Stimulated activated naive B cell treated with anti-CD40 and anti-IgM and Interleukin-4, amounts not matched to agents 10 μg/mL and 1 μg/mL and 100 μg/mL, for 72 hours (primary cell): ENCODE data around the gene PIGO.

Source experiments
- ATAC-seq, 2 donors: fragments of 150-1000 bp; cut with Tn5 transposase; replicated peaks; 2 replicates each; pipeline ENCODE4 v1.10.0; 2021; ENCODE audit warnings: moderate library complexity in 1 of 2
- DNase-seq: peaks from one replicate; pipeline ENCODE4 v3.0.0; 2021
- H3K27ac Mint-ChIP-seq: one replicate; pipeline ENCODE4 v1.8.0; 2022; ENCODE audit warnings: mild to moderate bottlenecking, mixed read lengths
- H3K27me3 Mint-ChIP-seq, 2 donors: one replicate each; pipeline ENCODE4 v1.8.0; 2022; ENCODE audit warnings: mixed read lengths in 2 of 2
- H3K36me3 Mint-ChIP-seq, 2 donors: one replicate each; pipeline ENCODE4 v1.8.0; 2022; ENCODE audit warnings: mixed read lengths in 2 of 2, mild to moderate bottlenecking in 1 of 2
- H3K4me1 Mint-ChIP-seq, 2 donors: one replicate each; pipeline ENCODE4 v1.8.0; 2022; ENCODE audit warnings: mixed read lengths in 2 of 2, mild to moderate bottlenecking in 1 of 2
- H3K4me3 Mint-ChIP-seq, 2 donors: one replicate each; pipeline ENCODE4 v1.8.0; 2022; ENCODE audit warnings: mild to moderate bottlenecking in 2 of 2, mixed read lengths in 2 of 2, moderate library complexity in 1 of 2
- H3K9me3 Mint-ChIP-seq, 2 donors: one replicate each; pipeline ENCODE4 v1.8.0; 2022; ENCODE audit warnings: mixed read lengths in 2 of 2, mild to moderate bottlenecking in 1 of 2

Gene PIGO

GRCh38 chr9:35111001-35111933 is 14.9 kb upstream of the PIGO start:
- H3K27ac Mint-ChIP-seq: peak overlapping the region; percentile 92
- peaks cover 40 to 68% of the 10 kb centered on the region in 2 donors for H3K4me1 Mint-ChIP-seq
- no peaks in the 10 kb centered on the region for H3K9me3 Mint-ChIP-seq
- H3K27me3 Mint-ChIP-seq: no peaks in the 10 kb centered on the region
- ATAC-seq (peak; percentile 69 to 80), DNase-seq (peak; percentile 95)
- peaks cover 6 to 15% of the 10 kb centered on the region in 2 donors for H3K36me3 Mint-ChIP-seq
- H3K4me3 Mint-ChIP-seq: peak overlapping the region; percentile 84 to 86

- Mint-ChIP-seq H3K9me3 (no peaks in the 10 kb centered on the region), H3K27ac (no peak overlapping the region), H3K4me3 (peak overlapping the region; percentile 84 to 86), H3K27me3 (no peaks in the 10 kb centered on the region), H3K4me1 (peaks cover 34 to 59% of the 10 kb centered on the region in 2 donors), H3K36me3 (peaks cover 14 to 24% of the 10 kb centered on the region in 2 donors)
- ATAC-seq: no peak
- no peak for DNase-seq
These were observed 14.0 kb upstream of the PIGO start for GRCh38 chr9:35110327-35110761.

GRCh38 chr9:35108946-35109575 is 12.7 kb upstream of the PIGO start:
- Mint-ChIP-seq H3K27ac (no peak overlapping the region), H3K9me3 (no peaks in the 10 kb centered on the region), H3K36me3 (peaks cover 17 to 33% of the 10 kb centered on the region in 2 donors), H3K27me3 (no peaks in the 10 kb centered on the region), H3K4me1 (peaks cover 26 to 50% of the 10 kb centered on the region in 2 donors), H3K4me3 (no peak overlapping the region)
- DNase-seq: no peak
- ATAC-seq: no peak

GRCh38 chr9:35108461-35108860 is 12.1 kb upstream of the PIGO start:
- no peak for DNase-seq
- no peak for ATAC-seq
- Mint-ChIP-seq H3K36me3 (peaks cover 17 to 28% of the 10 kb centered on the region in 2 donors), H3K9me3 (no peaks in the 10 kb centered on the region), H3K27me3 (no peaks in the 10 kb centered on the region), H3K4me3 (no peak overlapping the region), H3K4me1 (peaks cover 25 to 50% of the 10 kb centered on the region in 2 donors), H3K27ac (no peak overlapping the region)

- Mint-ChIP-seq H3K27ac (no peak overlapping the region), H3K9me3 (no peaks in the 10 kb centered on the region), H3K27me3 (no peaks in the 10 kb centered on the region), H3K4me3 (no peak overlapping the region), H3K36me3 (peaks cover 20 to 33% of the 10 kb centered on the region in 2 donors), H3K4me1 (peaks cover 26 to 54% of the 10 kb centered on the region in 2 donors)
- ATAC-seq (no peak), DNase-seq (no peak)
These were observed 11.2 kb upstream of the PIGO start for GRCh38 chr9:35107297-35108290.

- H3K36me3 Mint-ChIP-seq: peaks cover 24 to 40% of the 10 kb centered on the region in 2 donors
- peaks cover 29 to 53% of the 10 kb centered on the region in 2 donors for H3K4me1 Mint-ChIP-seq
- no peak overlapping the region for H3K27ac Mint-ChIP-seq
- DNase-seq (no peak), ATAC-seq (no peak)
- no peaks in the 10 kb centered on the region for H3K27me3 Mint-ChIP-seq
- H3K9me3 Mint-ChIP-seq: no peaks in the 10 kb centered on the region
- no peak overlapping the region for H3K4me3 Mint-ChIP-seq
These were observed 9.9 kb upstream of the PIGO start for GRCh38 chr9:35106343-35106730.

- Mint-ChIP-seq H3K36me3 (peaks cover 30 to 46% of the 10 kb centered on the region in 2 donors), H3K27ac (no peak overlapping the region)
- no peak for DNase-seq
These were observed 9.4 kb upstream of the PIGO start for GRCh38 chr9:35105571-35106342.

GRCh38 chr9:35105126-35105525 is 8.7 kb upstream of the PIGO start:
- Mint-ChIP-seq H3K27ac (no peak overlapping the region), H3K9me3 (no peaks in the 10 kb centered on the region), H3K4me1 (peaks cover 31 to 53% of the 10 kb centered on the region in 2 donors), H3K27me3 (no peaks in the 10 kb centered on the region), H3K36me3 (peaks cover 35 to 52% of the 10 kb centered on the region in 2 donors), H3K4me3 (no peak overlapping the region)
- ATAC-seq (no peak), DNase-seq (no peak)

More at GRCh38 chr9:35105571-35106342, 9.4 kb upstream of the PIGO start:
- no peaks in the 10 kb centered on the region for H3K27me3 Mint-ChIP-seq
- H3K4me3 Mint-ChIP-seq: no peak overlapping the region
- ATAC-seq: no peak
- H3K9me3 Mint-ChIP-seq: no peaks in the 10 kb centered on the region
- H3K4me1 Mint-ChIP-seq: peaks cover 31 to 53% of the 10 kb centered on the region in 2 donors

GRCh38 chr9:35104586-35104985 is 8.2 kb upstream of the PIGO start:
- H3K4me1 Mint-ChIP-seq: peaks cover 34 to 53% of the 10 kb centered on the region in 2 donors
- H3K9me3 Mint-ChIP-seq: no peaks in the 10 kb centered on the region
- H3K27me3 Mint-ChIP-seq: no peaks in the 10 kb centered on the region
- ATAC-seq: no peak
- H3K4me3 Mint-ChIP-seq: no peak overlapping the region
- DNase-seq: no peak
- H3K36me3 Mint-ChIP-seq: peaks cover 38 to 58% of the 10 kb centered on the region in 2 donors
- peak overlapping the region; percentile 31 for H3K27ac Mint-ChIP-seq

GRCh38 chr9:35103660-35104191 is 7.3 kb upstream of the PIGO start:
- Mint-ChIP-seq H3K9me3 (no peaks in the 10 kb centered on the region), H3K36me3 (peaks cover 38 to 66% of the 10 kb centered on the region in 2 donors), H3K27ac (peak overlapping the region; percentile 99), H3K4me3 (peak overlapping the region; percentile 94 to 99), H3K4me1 (peaks cover 37 to 47% of the 10 kb centered on the region in 2 donors), H3K27me3 (no peaks in the 10 kb centered on the region)
- ATAC-seq (peak in 1 of 2 donors; percentile 6), DNase-seq (no peak)

- ATAC-seq: peak; percentile 98 to 100
- Mint-ChIP-seq H3K9me3 (no peaks in the 10 kb centered on the region), H3K27ac (peak within 1 kb of the TSS; percentile 99), H3K4me3 (peak within 1 kb of the TSS; percentile 94 to 99), H3K27me3 (no peaks in the 10 kb centered on the region), H3K36me3 (peaks cover 38 to 64% of the 10 kb centered on the region in 2 donors), H3K4me1 (peaks cover 37 to 47% of the 10 kb centered on the region in 2 donors)
- peak; percentile 91 for DNase-seq
These were observed 6.6 kb upstream of the PIGO start, which contains the start of gene STOML2 for GRCh38 chr9:35102769-35103659. Gene STOML2, minus strand, starts transcription at chr9:35103131. Its CDS starts 37 bp downstream, at chr9:35103094.

GRCh38 chr9:35102465-35102768 is 6.0 kb upstream of the PIGO start:
- peak in 1 of 2 donors; percentile 2 for ATAC-seq
- Mint-ChIP-seq H3K36me3 (peaks cover 39 to 68% of the 10 kb centered on the region in 2 donors), H3K4me3 (peak overlapping the region; percentile 94 to 99), H3K4me1 (peaks cover 41 to 53% of the 10 kb centered on the region in 2 donors), H3K27me3 (no peaks in the 10 kb centered on the region), H3K27ac (peak overlapping the region; percentile 99), H3K9me3 (no peaks in the 10 kb centered on the region)
- no peak for DNase-seq
